Breast epithelium (tissue), 3 donors: ENCODE measurements around the gene ZNF236.

ENCODE experiments used
- CTCF ChIP-seq, 3 donors: fragments of 450-650 bp; IDR thresholded peaks; one replicate each; pipeline ENCODE4 v1.5.1; 2016 to 2017; ENCODE audit warnings: antibody characterized with exemption in 3 of 3, mild to moderate bottlenecking in 3 of 3, moderate library complexity in 3 of 3
- POLR2A ChIP-seq: fragments of 450-650 bp; IDR thresholded peaks from one replicate; pipeline ENCODE4 v1.6.1; 2016; ENCODE audit warnings: antibody characterized with exemption, mild to moderate bottlenecking, moderate library complexity
- POLR2AphosphoS5 ChIP-seq, 3 donors: sonication (generic); formaldehyde crosslinking; IDR thresholded peaks; one replicate each; pipeline ENCODE4 v1.6.1; 2017; ENCODE audit warnings: antibody characterized with exemption in 3 of 3

GRCh38 chr18:76817888-76818611, 4.3 kb upstream of the ZNF236 start:
- no peak for TF ChIP-seq CTCF (IDR thresholded peaks at IDR 0.05)
- TF ChIP-seq POLR2A: no peak
- TF ChIP-seq POLR2AphosphoS5 (IDR thresholded peaks at IDR 0.05): no peak
